Activated T-helper 1 cell treated with anti-CD3 and anti-CD28 coated beads, Interleukin-12 subunit alpha, Interleukin-12 subunit beta, Interleukin-2, Interleukin-4 antibody, amounts not matched to agents 30 ng/mL and 10 ng/mL and 1 ng/mL, durations not matched to agents 14 hours and 24 hours and 36 hours (primary cell): ENCODE results near the gene JAZF1. TPM values are rescaled to one million over a fixed set of nuclear protein-coding genes. Genes with fewer than 3 reads are reported as not detected.
"Not testable (repeated sequence)": the region's sequence is repeated elsewhere in the genome, so short reads cannot be mapped to it uniquely, and the experiment has no call there.

Source experiments
- DNase-seq: peaks from one replicate; pipeline ENCODE4 v3.0.0; 2021; ENCODE audit warnings: low spot score
- H3K27ac Mint-ChIP-seq: one replicate; pipeline ENCODE4 v1.8.0; 2021; ENCODE audit warnings: mild to moderate bottlenecking, mixed read lengths
- H3K27me3 Mint-ChIP-seq: one replicate; pipeline ENCODE4 v1.8.0; 2022; ENCODE audit warnings: mild to moderate bottlenecking, moderate library complexity, mixed read lengths; ENCODE audit not compliant: insufficient read depth
- H3K36me3 Mint-ChIP-seq: one replicate; pipeline ENCODE4 v1.8.0; 2021; ENCODE audit warnings: low read depth, mixed read lengths
- H3K4me1 Mint-ChIP-seq: one replicate; pipeline ENCODE4 v1.8.0; 2021; ENCODE audit warnings: low read depth, mixed read lengths
- H3K4me3 Mint-ChIP-seq: one replicate; pipeline ENCODE4 v1.8.0; 2021; ENCODE audit warnings: mild to moderate bottlenecking, moderate library complexity, mixed read lengths
- H3K9me3 Mint-ChIP-seq: one replicate; pipeline ENCODE4 v1.8.0; 2021; ENCODE audit warnings: mixed read lengths
- intact Hi-C: fragments of 100-400 bp; cut with micrococcal nuclease; formaldehyde crosslinking; loops from one replicate; pipeline ENCODE4 v1.15.1; 2024
- total RNA-seq: library from RNA; stranded (reverse); gene quantifications from 2 replicates; pipeline ENCODE4 v1.2.3, GENCODE V29; 2022

Gene JAZF1
- total RNA-seq, 1 donor from 2014 or later, result 9.8 TPM

DNA sequence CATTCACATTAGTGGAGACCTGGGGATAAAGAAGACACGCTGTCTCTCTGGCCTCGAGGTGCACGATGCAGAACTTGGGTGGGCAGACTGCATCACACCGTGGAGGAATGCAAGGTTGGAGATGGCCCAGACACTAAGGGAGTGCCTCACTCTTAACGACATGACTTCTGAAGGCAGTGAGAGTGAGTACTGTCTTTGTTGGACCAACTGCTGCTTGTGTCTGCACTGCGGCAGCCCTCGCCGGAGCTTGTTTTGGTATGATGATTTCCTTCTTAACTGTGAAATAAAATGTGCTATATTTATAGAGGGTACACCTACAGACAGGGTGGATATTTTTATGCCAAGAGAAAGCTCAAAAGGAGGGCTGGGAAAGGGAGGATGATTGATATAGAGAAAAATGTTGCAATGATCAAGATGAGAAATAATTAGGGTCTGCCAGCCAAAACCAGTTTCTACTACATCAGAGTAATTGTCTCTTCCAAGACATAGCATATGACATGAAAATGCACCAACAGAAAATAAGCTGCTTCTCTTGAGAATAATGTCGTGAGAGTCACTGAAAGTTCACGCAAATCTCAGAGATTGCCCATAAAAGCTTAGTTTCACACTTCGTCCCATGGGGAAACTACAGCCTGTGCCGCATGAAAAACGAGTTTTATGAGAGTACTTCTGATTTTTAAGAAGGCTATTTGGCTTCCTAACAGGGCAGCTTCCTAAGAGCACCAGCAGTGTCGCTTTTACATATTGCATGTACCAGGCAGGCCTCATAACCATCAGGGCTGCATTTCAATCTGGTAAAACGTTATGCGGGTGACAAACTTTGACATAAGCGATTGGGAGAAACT is 313.5 kb downstream of the JAZF1 start:
- Mint-ChIP-seq H3K4me3 (no peak overlapping the region), H3K4me1 (peaks cover 14% of the 10 kb centered on the region), H3K27me3 (no peaks in the 10 kb centered on the region), H3K9me3 (no peaks in the 10 kb centered on the region), H3K36me3 (no peaks in the 10 kb centered on the region), H3K27ac (no peak overlapping the region)
- intact Hi-C loops, result no loop called here
- no peak for DNase-seq

DNA sequence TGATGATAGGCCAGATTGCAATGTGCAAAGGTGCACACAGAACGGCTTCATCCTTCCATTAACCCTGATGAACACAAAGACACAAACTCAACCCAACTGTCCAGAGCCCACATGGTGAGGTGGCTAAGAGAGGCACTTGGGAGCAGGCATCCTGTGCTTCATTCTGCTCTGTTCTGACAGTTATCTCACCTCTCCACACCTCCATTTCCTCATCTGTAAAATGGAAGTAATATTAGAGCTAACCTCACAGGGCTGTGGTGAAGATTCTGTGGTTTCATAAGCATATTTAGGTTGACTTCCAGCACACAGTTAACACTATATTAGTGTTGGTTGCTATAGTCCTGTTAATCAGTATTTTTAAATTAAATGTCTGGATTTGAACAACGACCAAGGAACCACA is 314.3 kb downstream of the JAZF1 start:
- intact Hi-C loops, result no loop called here
- H3K9me3 Mint-ChIP-seq, result no peaks in the 10 kb centered on the region
- H3K4me3 Mint-ChIP-seq, result no peak overlapping the region
- no peak overlapping the region for H3K27ac Mint-ChIP-seq
- H3K27me3 Mint-ChIP-seq, result no peaks in the 10 kb centered on the region
- H3K36me3 Mint-ChIP-seq, result no peaks in the 10 kb centered on the region
- no peak for DNase-seq
- H3K4me1 Mint-ChIP-seq, result peaks cover 14% of the 10 kb centered on the region

DNA sequence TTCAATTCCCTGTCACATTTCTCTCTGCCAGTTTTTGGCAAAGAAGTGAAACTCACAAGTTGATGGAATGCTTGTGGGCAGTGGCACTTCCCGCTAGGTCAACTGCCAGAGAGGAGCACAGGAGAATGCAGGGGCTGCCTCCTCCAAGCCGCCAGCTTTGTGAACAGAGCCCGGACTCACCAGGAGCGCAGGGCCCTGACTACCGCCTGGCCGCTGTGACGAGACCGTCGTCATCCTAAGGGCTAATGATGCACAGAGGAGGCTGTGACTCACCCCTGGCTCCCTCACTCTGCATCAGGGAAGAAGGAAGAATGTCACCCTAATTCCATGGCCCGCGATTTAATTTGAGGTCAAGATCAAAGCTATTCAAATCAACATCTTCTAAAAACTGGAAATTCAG is 316.7 kb downstream of the JAZF1 start:
- Mint-ChIP-seq H3K4me3 (no peak overlapping the region), H3K36me3 (no peaks in the 10 kb centered on the region), H3K4me1 (peaks cover 14% of the 10 kb centered on the region), H3K27ac (no peak overlapping the region), H3K27me3 (peaks cover 4% of the 10 kb centered on the region), H3K9me3 (no peaks in the 10 kb centered on the region)
- DNase-seq, result no peak
- intact Hi-C loops, result no loop called here

DNA sequence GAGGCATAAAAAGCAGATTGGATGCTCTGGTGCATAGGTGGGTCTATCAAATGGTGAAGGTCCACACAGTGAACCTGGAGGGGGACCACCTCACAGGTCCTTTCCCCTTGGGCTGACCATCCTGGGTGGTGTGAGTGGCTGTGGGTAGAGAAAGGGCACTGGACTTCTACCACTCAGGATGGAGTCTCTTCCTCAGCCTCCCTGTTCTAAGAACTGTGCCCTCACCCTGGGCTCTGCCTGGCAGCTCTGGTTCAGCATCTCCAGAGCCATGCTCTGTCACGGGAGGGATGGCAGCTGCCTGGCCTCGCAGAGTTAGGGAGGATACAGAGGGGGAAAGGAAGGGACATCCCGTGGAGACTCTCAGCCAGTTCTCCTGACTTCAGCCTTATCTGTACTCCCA is 318.8 kb downstream of the JAZF1 start:
- no peaks in the 10 kb centered on the region for H3K9me3 Mint-ChIP-seq
- H3K4me1 Mint-ChIP-seq, result peaks cover 8% of the 10 kb centered on the region
- H3K4me3 Mint-ChIP-seq, result no peak overlapping the region
- no peak for DNase-seq
- intact Hi-C loops, result no loop called here
- H3K27ac Mint-ChIP-seq, result no peak overlapping the region
- no peaks in the 10 kb centered on the region for H3K36me3 Mint-ChIP-seq
- peaks cover 8% of the 10 kb centered on the region for H3K27me3 Mint-ChIP-seq

DNA sequence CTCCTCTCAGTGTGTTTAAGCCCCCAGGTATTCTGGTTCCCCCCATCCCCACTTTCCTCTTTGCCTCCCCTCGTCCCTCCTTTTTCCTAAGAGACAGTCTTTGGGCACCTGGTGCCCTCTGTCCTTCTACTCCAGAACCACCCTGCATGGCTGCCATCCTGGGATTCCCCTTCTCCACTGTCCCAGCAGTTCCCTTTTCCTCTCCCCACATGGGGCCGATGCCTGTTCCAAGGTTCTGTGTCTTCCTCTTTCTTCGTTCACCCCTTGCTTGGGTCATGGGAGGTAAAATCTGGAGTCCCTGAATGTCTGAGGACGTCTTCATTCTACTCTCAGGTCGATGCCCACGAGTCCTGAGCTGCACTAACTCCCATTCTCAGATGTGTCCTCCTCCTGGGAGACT is 319.8 kb downstream of the JAZF1 start:
- peaks cover 3% of the 10 kb centered on the region for H3K9me3 Mint-ChIP-seq
- peaks cover 8% of the 10 kb centered on the region for H3K27me3 Mint-ChIP-seq
- intact Hi-C loops, result no loop called here
- no peaks in the 10 kb centered on the region for H3K4me1 Mint-ChIP-seq
- H3K36me3 Mint-ChIP-seq, result no peaks in the 10 kb centered on the region
- no peak overlapping the region for H3K27ac Mint-ChIP-seq
- H3K4me3 Mint-ChIP-seq, result no peak overlapping the region
- DNase-seq, result no peak

DNA sequence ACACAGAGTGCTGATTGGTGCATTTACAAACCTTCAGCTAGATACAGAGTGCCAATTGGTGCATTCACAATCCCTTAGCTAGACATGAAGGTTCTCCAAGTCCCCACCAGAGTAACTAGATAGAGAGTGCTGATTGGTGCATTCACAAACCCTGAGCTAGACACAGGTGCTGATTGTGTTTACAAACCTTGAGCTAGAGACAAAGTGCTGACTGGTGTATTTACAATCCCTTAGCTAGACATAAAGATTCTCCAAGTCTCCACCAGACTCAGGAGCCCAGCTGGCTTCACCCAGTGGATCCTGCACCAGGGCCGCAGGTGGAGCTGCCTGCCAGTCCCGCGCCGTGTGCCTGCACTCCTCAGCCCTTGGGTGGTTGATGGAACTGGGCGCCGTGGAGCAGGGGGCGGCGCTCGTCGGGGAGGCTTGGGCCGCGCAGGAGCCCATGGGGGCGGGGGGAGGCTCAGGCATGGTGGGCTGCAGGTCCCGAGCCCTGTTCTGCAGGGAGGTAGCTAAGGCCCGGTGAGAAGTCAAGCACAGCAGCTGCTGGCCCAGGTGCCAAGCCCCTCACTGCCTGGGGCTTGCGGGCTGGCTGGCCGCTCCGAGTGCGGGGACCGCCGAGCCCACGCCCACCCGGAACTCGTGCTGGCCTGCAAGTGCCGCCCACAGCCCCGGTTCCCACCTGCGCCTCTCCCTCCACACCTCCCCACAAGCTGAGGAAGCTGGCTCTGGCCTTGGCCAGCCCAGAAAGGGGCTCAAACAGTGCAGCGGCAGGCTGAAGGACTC is 323.7 kb downstream of the JAZF1 start:
- H3K36me3 Mint-ChIP-seq, intact Hi-C loops, H3K4me3 Mint-ChIP-seq, H3K27ac Mint-ChIP-seq, DNase-seq, H3K4me1 Mint-ChIP-seq: not testable (repeated sequence)
- Mint-ChIP-seq H3K27me3 (peaks cover 20% of the 10 kb centered on the region), H3K9me3 (peaks cover 12% of the 10 kb centered on the region)

DNA sequence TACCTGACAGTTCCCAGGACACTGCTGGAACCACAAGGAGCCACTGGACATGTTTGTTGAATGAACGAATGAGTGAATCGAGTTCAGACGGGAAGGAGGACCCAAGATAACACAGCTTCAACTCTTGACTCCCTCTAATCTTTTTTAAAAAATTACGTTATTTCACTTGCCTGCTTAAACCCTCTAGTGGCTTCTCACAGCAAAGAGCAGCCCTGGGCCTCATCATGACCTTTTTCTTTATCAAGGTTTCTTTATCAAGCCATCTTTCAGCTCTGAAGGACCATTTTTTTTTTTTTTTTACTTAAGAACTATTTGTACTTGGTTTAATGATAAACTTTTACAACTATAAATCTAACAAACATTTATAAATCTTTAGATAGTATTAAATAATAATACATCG is 330.1 kb downstream of the JAZF1 start:
- Mint-ChIP-seq H3K4me3 (no peak overlapping the region), H3K4me1 (no peaks in the 10 kb centered on the region)

DNA sequence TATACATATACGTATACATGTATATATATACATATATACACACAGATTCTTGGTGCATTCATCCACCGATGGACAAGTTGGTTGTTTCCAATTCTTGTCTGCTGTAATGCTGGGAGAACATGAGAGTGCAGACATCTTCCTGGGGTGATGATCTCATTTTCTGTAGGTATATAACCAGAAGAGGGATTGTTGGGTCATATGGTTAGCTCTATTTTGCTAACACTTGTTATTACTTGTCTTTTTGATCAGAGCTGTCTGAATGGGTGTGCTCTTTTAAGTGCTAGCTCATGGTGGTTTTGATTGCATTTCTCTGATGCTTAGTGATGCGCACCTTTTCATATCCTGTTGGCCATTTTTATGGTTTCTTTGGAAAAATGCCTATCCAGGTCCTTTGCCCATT is 334.2 kb downstream of the JAZF1 start:
- H3K4me1 Mint-ChIP-seq, result no peaks in the 10 kb centered on the region

More for the DNA sequence above, 330.1 kb downstream of the JAZF1 start:
- H3K27ac Mint-ChIP-seq, result no peak overlapping the region
- peaks cover 14% of the 10 kb centered on the region for H3K27me3 Mint-ChIP-seq
- H3K36me3 Mint-ChIP-seq, result peaks cover 3% of the 10 kb centered on the region
- intact Hi-C loops, result no loop called here
- DNase-seq, result no peak
- H3K9me3 Mint-ChIP-seq, result peaks cover 8% of the 10 kb centered on the region

DNA sequence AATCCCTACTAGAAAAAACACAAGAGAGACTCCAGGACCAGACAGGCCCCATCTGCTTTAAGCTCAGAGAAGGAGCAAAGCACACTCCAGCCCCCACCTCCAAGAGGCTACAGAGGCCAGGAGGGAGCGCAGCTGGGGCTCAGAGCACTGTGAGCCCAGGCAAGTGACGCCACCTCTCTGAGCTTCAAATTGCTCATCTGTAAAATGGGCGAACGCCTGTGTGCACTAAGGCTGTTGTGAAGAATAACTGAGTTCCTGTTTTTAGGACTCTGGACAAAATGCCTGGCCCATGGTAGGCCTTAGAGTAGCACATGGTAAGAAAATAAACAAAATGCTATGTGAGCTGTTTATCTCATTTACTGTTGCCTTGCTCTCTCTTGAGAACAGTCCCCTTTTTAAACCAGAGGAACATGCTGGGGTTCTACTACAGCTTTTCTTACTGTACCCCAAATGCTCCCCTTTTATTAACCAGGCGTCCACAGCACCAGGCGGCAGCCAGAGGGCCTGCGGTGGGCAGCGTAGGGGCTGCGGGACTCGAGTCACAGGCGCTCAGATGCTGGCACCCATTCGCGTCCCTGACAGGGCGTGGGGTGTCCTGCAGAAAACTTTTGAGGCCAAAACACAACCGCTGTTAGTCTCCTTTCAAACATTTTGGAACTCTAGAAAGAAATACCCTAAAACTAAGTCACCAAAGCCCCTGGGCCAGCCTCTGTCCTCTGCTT is 336.9 kb downstream of the JAZF1 start:
- peaks cover 2% of the 10 kb centered on the region for H3K27me3 Mint-ChIP-seq
- H3K36me3 Mint-ChIP-seq, result no peaks in the 10 kb centered on the region
- DNase-seq, result no peak
- no peaks in the 10 kb centered on the region for H3K9me3 Mint-ChIP-seq
- no peaks in the 10 kb centered on the region for H3K4me1 Mint-ChIP-seq
- no peak overlapping the region for H3K27ac Mint-ChIP-seq
- intact Hi-C loops, result no loop called here
- no peak overlapping the region for H3K4me3 Mint-ChIP-seq

More for the DNA sequence above, 334.2 kb downstream of the JAZF1 start:
- no peaks in the 10 kb centered on the region for H3K36me3 Mint-ChIP-seq
- intact Hi-C loops, result no loop called here
- no peak overlapping the region for H3K27ac Mint-ChIP-seq
- peaks cover 2% of the 10 kb centered on the region for H3K27me3 Mint-ChIP-seq
- no peak overlapping the region for H3K4me3 Mint-ChIP-seq
- DNase-seq, result no peak
- no peaks in the 10 kb centered on the region for H3K9me3 Mint-ChIP-seq

DNA sequence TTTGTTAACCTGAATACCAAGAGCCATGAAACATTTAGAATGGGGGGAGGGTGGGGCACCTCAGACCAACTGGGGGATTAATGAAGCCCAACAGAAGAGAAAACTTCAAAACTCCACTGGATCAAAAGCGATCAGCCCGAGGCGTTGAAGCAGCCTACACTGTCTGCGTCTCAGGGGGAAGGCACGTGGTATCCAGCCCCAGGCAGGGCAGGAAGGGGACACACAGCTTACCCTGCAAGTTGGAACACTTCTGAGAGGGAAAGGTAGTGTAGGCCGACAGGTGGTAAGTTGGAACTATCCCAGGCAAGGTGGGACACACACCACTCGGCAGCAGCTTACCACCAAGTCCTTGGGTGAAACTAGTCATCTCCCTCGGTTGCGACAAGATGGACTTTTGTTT is 337.7 kb downstream of the JAZF1 start:
- Mint-ChIP-seq H3K27ac (no peak overlapping the region), H3K36me3 (peaks cover 3% of the 10 kb centered on the region), H3K4me1 (no peaks in the 10 kb centered on the region), H3K9me3 (no peaks in the 10 kb centered on the region), H3K27me3 (peaks cover 2% of the 10 kb centered on the region), H3K4me3 (no peak overlapping the region)
- intact Hi-C loops, result no loop called here
- no peak for DNase-seq

DNA sequence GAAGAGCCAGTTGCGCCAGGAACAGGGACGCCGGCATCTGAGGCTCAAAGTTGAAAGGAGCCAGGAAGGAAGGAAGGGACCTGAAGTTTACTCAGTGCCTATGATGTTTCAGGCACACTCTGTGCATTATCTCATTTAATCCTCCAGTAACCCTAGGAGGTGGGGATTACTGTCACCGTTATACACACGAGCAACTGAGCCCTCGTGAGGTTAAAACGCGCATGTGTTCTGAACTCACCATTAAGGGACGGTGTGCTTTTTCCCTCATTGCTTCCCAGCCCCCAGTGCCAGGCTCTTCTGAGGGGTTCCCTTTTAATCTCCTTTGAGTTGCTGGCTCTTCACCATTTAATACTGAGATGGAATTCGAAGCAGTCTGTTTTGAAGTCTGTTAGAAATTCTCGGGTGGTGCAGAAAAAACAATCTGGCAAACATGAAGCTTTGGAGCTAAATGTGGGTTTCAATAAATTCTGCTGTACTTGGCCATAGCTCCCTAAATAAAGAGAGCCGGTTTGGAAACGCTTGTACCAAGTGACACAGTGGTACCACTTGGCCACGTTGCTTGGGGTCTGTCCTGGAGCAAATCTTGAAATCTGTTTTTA is 338.4 kb downstream of the JAZF1 start:
- no peak overlapping the region for H3K27ac Mint-ChIP-seq
- no peak overlapping the region for H3K4me3 Mint-ChIP-seq
- H3K9me3 Mint-ChIP-seq, result no peaks in the 10 kb centered on the region
- intact Hi-C loops, result no loop called here
- DNase-seq, result no peak
- no peaks in the 10 kb centered on the region for H3K4me1 Mint-ChIP-seq
- peaks cover 3% of the 10 kb centered on the region for H3K36me3 Mint-ChIP-seq
- peaks cover 2% of the 10 kb centered on the region for H3K27me3 Mint-ChIP-seq

DNA sequence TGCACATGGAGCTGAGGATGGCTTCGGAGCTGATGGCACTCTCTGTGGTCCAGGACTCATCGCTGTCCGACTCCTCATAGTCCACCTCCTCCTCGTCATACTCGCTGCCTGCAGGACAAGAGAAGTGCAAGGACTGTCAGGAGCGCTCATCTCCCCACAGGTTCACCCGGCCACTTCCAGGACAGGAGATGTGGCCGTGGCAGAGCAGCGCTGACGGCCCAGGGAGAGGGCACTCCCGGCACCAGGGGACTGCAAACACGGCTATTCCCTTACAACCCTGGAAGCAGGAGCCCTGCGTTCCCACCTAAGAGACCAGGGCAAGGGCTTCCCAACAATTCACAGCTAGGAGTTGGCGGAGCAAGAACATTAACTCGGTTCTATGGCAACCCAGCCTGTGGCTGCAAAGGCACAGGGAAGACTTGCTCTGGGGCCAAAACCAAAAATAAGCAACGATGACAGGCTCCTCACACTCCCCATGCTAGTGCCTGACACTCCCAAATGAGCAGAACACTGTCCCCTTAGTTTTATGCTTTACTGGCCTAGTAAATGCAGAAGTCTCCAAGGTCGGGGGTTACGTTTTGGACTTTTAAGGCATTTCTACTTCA is 339.7 kb downstream of the JAZF1 start:
- Mint-ChIP-seq H3K9me3 (no peaks in the 10 kb centered on the region), H3K4me3 (no peak overlapping the region), H3K36me3 (peaks cover 3% of the 10 kb centered on the region), H3K27ac (no peak overlapping the region), H3K4me1 (no peaks in the 10 kb centered on the region), H3K27me3 (peaks cover under 1% of the 10 kb centered on the region)
- no peak for DNase-seq
- intact Hi-C loops, result no loop called here
